ENCODE data around the gene NDST1.
A peak's percentile ranks its signal among the peaks of the same experiment; 100 is the strongest.

NDST1 gene

DNA sequence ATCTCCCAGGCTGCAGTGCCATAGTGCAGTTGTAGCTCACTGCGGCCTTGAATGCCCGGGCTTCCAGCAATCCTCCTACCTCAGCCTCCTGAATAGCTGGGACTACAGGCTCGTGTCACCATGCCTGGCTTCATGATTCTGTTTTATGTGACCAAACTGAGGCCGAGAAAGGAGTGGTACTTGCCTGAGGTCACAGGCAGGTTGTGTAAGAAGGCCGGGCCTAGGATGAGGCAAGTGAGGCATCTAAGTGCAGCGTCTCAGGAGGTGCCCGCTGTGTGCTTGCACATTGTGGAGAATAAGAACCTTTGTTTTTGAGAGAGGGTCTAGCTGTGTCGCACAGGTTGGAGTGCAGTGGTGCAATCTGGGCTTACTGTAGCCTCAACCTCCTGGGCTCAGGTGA lies 2.1 kb upstream of the NDST1 start:
- H3K27me3 ChIP-seq (ENCODE audit: control insufficient read depth in 5 of 5, insufficient read depth in 4 of 5, low read length in 5 of 5), result no peaks in the 10 kb centered on the region
- peaks cover 20 to 97% (median 94%) of the 10 kb centered on the region in 5 donors for H3K4me1 ChIP-seq (ENCODE audit: control insufficient read depth in 5 of 5, insufficient read depth in 5 of 5, low read length in 5 of 5)
- H3K27ac ChIP-seq (ENCODE audit: low read depth, low read length), result no peak overlapping the region
- H3K36me3 ChIP-seq (ENCODE audit: control insufficient read depth in 5 of 5, insufficient read depth in 5 of 5, low read length in 5 of 5), result peaks cover 0 to 5% (median 0%) of the 10 kb centered on the region in 5 donors
- H3K9ac ChIP-seq (ENCODE audit: low read length in 5 of 5), result peak overlapping the region in 1 of 5 donors; percentile 10
- no peak overlapping the region for H3K4me3 ChIP-seq (ENCODE audit: low read depth in 1 of 5, low read length in 5 of 5)
- H3K9me3 ChIP-seq (ENCODE audit: control insufficient read depth in 5 of 5, low read length in 5 of 5), result no peaks in the 10 kb centered on the region

DNA sequence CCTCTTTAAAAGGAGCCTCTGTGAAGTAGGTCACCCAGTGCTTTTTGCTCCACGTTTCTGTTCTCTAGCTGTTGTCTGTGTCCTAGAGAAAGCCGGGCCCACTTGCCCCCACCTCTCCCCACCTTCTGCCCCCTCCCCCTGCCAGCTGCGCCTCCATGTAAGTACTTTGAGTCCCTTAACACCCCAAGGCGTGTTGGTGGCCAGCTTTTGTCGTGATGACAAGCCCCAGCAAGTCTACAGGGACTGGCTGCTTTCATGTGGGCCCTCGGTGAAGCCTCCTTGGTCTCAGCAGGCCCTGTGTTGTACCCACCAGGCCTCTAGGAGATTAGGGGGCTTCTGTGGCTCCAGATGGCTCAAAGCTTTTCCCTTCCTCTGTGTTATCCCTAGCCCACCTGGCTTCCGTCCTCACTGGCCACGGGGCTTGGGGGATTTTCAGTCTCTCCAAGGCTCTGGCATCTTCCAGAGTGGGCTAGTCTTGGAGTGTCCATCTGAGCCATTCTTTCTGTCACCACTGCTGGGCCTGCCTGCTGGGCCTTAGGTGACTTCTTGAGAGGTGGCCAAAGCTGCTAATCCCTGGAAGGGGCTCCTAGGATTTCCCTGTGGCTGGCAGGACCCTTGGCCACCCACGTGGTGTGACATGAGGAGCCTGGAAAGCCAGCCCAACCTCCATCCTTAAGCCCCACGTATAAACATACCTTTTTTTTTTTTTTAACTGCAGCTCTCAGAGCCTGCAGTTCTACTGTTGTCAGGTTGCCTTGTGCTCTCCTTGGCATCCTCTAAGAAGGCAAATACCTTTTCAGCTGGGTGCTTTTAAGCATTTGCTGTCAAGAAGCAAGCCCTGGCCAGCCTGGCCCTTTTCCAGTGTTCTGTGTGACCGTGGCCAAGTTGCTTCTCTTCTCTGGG lies 1.1 kb upstream of the NDST1 start:
- Histone ChIP-seq H3K27ac (ENCODE audit: low read depth, low read length) (peak overlapping the region; percentile 72), H3K9ac (ENCODE audit: low read length in 5 of 5) (peak overlapping the region in 3 of 5 donors; percentile 20 to 54 (median 54)), H3K4me3 (ENCODE audit: low read depth in 1 of 5, low read length in 5 of 5) (no peak overlapping the region), H3K4me1 (ENCODE audit: control insufficient read depth in 5 of 5, insufficient read depth in 5 of 5, low read length in 5 of 5) (peaks cover 27 to 97% (median 94%) of the 10 kb centered on the region in 5 donors), H3K27me3 (ENCODE audit: control insufficient read depth in 5 of 5, insufficient read depth in 4 of 5, low read length in 5 of 5) (no peaks in the 10 kb centered on the region), H3K9me3 (ENCODE audit: control insufficient read depth in 5 of 5, low read length in 5 of 5) (no peaks in the 10 kb centered on the region), H3K36me3 (ENCODE audit: control insufficient read depth in 5 of 5, insufficient read depth in 5 of 5, low read length in 5 of 5) (no peaks in the 10 kb centered on the region)

DNA sequence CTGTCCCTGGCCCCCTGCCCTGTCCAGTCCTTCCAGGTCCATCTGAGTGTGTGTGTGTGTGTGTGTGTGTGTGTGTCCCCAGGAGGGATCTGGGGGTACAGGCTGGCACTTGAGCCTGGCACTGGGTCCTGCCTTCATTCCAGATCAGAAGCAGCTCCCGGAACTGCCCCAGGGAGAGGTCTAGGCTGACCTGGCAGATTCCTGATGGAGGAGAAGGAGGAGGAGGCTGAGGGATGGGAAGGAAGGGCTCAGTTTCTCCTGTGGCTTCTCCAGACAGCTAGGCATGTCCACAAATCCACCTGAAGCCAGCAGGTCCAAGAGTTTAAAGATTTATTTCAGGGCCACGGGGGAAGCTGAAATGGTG lies 328 bp downstream of the NDST1 start:
- Histone ChIP-seq H3K4me3 (ENCODE audit: low read depth in 1 of 5, low read length in 5 of 5) (peak overlapping the region in 1 of 5 donors; percentile 5), H3K9me3 (ENCODE audit: control insufficient read depth in 5 of 5, low read length in 5 of 5) (no peaks in the 10 kb centered on the region), H3K9ac (ENCODE audit: low read length in 5 of 5) (peak overlapping the region in 4 of 5 donors; percentile 15 to 58 (median 28))

DNA sequence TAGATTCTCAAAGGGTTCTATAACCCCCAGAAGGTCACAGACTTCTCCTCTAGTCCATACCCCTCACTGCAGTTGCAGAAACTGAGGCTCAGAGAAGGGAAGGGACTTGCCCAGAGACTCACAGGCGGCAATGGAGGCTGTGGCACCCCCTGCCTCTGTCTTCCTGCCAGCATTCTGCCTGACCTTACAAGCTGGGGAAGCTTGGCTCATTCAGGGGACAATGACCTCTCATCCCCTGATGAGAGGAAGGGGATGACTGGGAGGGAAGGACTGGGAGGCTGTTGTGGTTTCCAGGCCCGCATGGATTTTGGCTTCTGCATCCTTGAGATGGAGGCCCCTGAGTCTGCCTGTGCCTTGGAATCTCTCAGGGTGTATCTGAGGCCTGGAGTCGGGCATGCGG lies 897 bp downstream of the NDST1 start:
- H3K9me3 ChIP-seq (ENCODE audit: control insufficient read depth in 5 of 5, low read length in 5 of 5), result no peaks in the 10 kb centered on the region
- H3K27me3 ChIP-seq (ENCODE audit: control insufficient read depth in 5 of 5, insufficient read depth in 4 of 5, low read length in 5 of 5), result no peaks in the 10 kb centered on the region
- H3K9ac ChIP-seq (ENCODE audit: low read length in 5 of 5), result no peak overlapping the region
- no peak overlapping the region for H3K4me3 ChIP-seq (ENCODE audit: low read depth in 1 of 5, low read length in 5 of 5)
- H3K27ac ChIP-seq (ENCODE audit: low read depth, low read length), result peak overlapping the region; percentile 72
- H3K36me3 ChIP-seq (ENCODE audit: control insufficient read depth in 5 of 5, insufficient read depth in 5 of 5, low read length in 5 of 5), result no peaks in the 10 kb centered on the region
- H3K4me1 ChIP-seq (ENCODE audit: control insufficient read depth in 5 of 5, insufficient read depth in 5 of 5, low read length in 5 of 5), result peaks cover 32 to 98% (median 86%) of the 10 kb centered on the region in 5 donors

More for the DNA sequence above, 328 bp downstream of the NDST1 start:
- H3K4me1 ChIP-seq (ENCODE audit: control insufficient read depth in 5 of 5, insufficient read depth in 5 of 5, low read length in 5 of 5), result peaks cover 34 to 98% (median 91%) of the 10 kb centered on the region in 5 donors
- H3K36me3 ChIP-seq (ENCODE audit: control insufficient read depth in 5 of 5, insufficient read depth in 5 of 5, low read length in 5 of 5), result no peaks in the 10 kb centered on the region
- no peaks in the 10 kb centered on the region for H3K27me3 ChIP-seq (ENCODE audit: control insufficient read depth in 5 of 5, insufficient read depth in 4 of 5, low read length in 5 of 5)
- H3K27ac ChIP-seq (ENCODE audit: low read depth, low read length), result peak overlapping the region; percentile 72

DNA sequence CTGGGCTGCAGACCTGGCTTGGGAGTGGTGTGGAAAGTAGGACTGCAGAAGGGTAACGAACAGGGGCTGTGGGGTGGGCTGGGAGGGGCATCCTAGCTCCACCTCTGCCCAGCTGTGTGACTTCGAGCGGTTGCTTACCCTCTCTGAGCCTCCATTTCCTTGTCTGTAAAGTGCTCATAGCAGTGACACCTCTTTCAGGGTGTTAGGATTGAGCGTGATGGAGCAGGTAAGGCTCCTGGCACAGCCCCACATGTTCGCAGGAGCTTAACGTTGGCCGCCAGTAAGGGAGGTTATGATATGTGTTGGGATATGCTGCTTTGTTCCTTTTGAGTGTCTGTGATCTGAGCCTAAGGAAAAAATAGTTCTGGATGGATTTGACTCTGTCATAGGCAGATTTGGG lies 2.1 kb downstream of the NDST1 start:
- Histone ChIP-seq H3K27ac (ENCODE audit: low read depth, low read length) (peak overlapping the region; percentile 90), H3K27me3 (ENCODE audit: control insufficient read depth in 5 of 5, insufficient read depth in 4 of 5, low read length in 5 of 5) (no peaks in the 10 kb centered on the region), H3K36me3 (ENCODE audit: control insufficient read depth in 5 of 5, insufficient read depth in 5 of 5, low read length in 5 of 5) (no peaks in the 10 kb centered on the region), H3K9ac (ENCODE audit: low read length in 5 of 5) (no peak overlapping the region), H3K9me3 (ENCODE audit: control insufficient read depth in 5 of 5, low read length in 5 of 5) (no peaks in the 10 kb centered on the region), H3K4me1 (ENCODE audit: control insufficient read depth in 5 of 5, insufficient read depth in 5 of 5, low read length in 5 of 5) (peaks cover 28 to 95% (median 76%) of the 10 kb centered on the region in 5 donors), H3K4me3 (ENCODE audit: low read depth in 1 of 5, low read length in 5 of 5) (no peak overlapping the region)

DNA sequence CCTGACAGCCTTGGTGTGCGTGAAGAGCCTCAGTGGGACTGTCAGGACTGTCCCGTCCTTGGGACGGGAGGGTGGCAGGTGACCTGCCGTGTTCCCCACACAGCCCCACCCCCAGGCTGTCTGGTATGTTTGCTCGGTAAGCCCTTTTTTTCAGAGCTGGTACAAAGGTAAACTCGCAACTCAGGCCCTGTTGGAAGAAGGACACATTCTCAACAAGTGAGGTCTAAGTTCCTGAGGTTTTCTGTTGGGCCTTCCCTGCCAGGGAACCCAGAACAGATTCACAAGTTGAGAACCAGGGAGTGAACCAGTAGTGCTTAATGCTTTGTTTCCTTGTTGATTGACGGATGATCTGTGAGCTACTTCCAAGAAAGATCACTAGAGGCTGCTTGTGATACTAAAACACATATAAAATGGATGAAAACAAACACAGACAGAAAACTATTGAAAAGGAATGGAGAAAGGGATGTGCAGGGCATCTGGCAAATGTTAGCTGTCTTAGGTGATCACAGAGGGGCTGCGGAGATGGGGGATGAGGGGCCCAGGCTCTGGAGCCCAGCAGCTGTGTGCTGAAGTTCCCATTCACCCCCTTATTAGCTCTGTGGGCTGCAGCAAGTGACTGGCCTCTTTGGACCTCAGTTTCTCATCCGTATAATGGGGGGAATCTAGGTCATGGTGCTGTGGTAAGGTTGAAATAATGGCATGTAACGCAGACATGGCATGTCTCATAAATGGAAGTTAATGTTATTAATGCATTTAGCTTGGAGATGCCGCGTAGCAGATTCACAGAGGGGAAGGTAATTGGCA lies 2.7 kb downstream of the NDST1 start:
- peaks cover 32 to 95% (median 76%) of the 10 kb centered on the region in 5 donors for H3K4me1 ChIP-seq (ENCODE audit: control insufficient read depth in 5 of 5, insufficient read depth in 5 of 5, low read length in 5 of 5)
- no peaks in the 10 kb centered on the region for H3K27me3 ChIP-seq (ENCODE audit: control insufficient read depth in 5 of 5, insufficient read depth in 4 of 5, low read length in 5 of 5)
- peak overlapping the region in 3 of 5 donors; percentile 14 to 31 (median 21) for H3K9ac ChIP-seq (ENCODE audit: low read length in 5 of 5)
- peak overlapping the region; percentile 90 for H3K27ac ChIP-seq (ENCODE audit: low read depth, low read length)
- no peaks in the 10 kb centered on the region for H3K36me3 ChIP-seq (ENCODE audit: control insufficient read depth in 5 of 5, insufficient read depth in 5 of 5, low read length in 5 of 5)
- H3K4me3 ChIP-seq (ENCODE audit: low read depth in 1 of 5, low read length in 5 of 5), result no peak overlapping the region
- H3K9me3 ChIP-seq (ENCODE audit: control insufficient read depth in 5 of 5, low read length in 5 of 5), result no peaks in the 10 kb centered on the region

DNA sequence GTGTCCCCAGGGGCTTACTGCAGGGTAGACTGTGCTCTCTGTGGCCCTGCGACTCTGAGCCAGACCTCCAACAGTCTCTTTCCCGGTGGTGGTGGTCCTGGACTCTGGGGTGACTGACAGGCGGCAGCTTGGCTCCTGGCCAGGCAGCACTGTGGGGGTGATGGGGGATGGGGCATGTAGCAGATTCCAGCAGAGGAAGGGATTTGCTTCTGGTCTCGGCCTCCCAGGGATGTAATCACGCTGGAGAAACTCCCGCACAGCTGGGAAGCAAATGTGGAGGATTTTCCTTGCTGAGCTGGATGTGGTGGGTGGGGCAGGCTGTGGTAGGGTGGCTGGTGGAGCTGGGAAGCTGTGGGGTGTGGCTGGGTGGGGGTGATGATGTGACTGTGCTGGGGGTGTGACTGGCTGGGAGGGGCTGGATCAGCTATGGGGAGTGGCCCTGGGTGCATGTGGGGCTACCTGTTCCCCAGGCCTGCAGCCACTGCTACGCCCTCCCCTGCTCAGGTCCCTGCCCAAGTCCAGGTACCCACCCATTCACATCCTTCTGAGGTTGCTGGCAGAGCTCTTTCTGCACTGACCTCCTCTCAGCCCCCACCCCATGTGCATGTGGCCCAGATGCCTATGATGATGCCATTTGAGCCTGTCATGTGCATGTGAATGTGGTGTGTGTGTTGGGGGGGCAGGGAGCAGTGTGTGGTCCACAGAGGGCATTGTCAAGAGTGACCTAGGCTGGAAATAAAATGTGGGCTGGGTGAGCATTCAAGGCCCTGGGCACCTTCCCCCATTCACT lies 3.8 kb downstream of the NDST1 start:
- peak overlapping the region; percentile 90 for H3K27ac ChIP-seq (ENCODE audit: low read depth, low read length)
- H3K36me3 ChIP-seq (ENCODE audit: control insufficient read depth in 5 of 5, insufficient read depth in 5 of 5, low read length in 5 of 5), result no peaks in the 10 kb centered on the region
- no peaks in the 10 kb centered on the region for H3K27me3 ChIP-seq (ENCODE audit: control insufficient read depth in 5 of 5, insufficient read depth in 4 of 5, low read length in 5 of 5)
- H3K4me3 ChIP-seq (ENCODE audit: low read depth in 1 of 5, low read length in 5 of 5), result no peak overlapping the region
- peaks cover 34 to 93% (median 75%) of the 10 kb centered on the region in 5 donors for H3K4me1 ChIP-seq (ENCODE audit: control insufficient read depth in 5 of 5, insufficient read depth in 5 of 5, low read length in 5 of 5)
- no peaks in the 10 kb centered on the region for H3K9me3 ChIP-seq (ENCODE audit: control insufficient read depth in 5 of 5, low read length in 5 of 5)
- H3K9ac ChIP-seq (ENCODE audit: low read length in 5 of 5), result peak overlapping the region in 1 of 5 donors; percentile 14

DNA sequence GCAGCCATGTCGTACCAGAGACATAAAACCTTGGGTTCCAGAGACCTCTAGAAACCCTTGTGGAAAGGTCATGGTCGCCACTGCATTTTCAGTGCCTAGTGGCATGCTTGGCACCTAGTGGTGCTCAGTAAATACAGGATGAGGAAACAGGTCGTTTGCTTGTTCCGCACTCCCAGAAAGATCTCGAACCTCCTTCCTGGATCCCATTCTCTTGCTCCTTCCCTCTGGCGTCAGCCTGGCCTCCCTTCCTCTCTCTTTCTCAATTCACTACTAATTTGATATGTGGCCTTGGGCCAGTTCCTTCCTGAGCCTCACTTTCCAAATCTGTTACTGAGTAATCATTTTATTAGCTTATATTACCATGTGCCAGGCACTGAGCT lies 4.4 kb downstream of the NDST1 start:
- H3K36me3 ChIP-seq (ENCODE audit: control insufficient read depth in 5 of 5, insufficient read depth in 5 of 5, low read length in 5 of 5), result no peaks in the 10 kb centered on the region
- peak overlapping the region in 1 of 5 donors; percentile 23 for H3K9ac ChIP-seq (ENCODE audit: low read length in 5 of 5)
- no peaks in the 10 kb centered on the region for H3K9me3 ChIP-seq (ENCODE audit: control insufficient read depth in 5 of 5, low read length in 5 of 5)
- peaks cover 36 to 93% (median 75%) of the 10 kb centered on the region in 5 donors for H3K4me1 ChIP-seq (ENCODE audit: control insufficient read depth in 5 of 5, insufficient read depth in 5 of 5, low read length in 5 of 5)
- H3K27me3 ChIP-seq (ENCODE audit: control insufficient read depth in 5 of 5, insufficient read depth in 4 of 5, low read length in 5 of 5), result no peaks in the 10 kb centered on the region
- no peak overlapping the region for H3K4me3 ChIP-seq (ENCODE audit: low read depth in 1 of 5, low read length in 5 of 5)
- peak overlapping the region; percentile 90 for H3K27ac ChIP-seq (ENCODE audit: low read depth, low read length)

DNA sequence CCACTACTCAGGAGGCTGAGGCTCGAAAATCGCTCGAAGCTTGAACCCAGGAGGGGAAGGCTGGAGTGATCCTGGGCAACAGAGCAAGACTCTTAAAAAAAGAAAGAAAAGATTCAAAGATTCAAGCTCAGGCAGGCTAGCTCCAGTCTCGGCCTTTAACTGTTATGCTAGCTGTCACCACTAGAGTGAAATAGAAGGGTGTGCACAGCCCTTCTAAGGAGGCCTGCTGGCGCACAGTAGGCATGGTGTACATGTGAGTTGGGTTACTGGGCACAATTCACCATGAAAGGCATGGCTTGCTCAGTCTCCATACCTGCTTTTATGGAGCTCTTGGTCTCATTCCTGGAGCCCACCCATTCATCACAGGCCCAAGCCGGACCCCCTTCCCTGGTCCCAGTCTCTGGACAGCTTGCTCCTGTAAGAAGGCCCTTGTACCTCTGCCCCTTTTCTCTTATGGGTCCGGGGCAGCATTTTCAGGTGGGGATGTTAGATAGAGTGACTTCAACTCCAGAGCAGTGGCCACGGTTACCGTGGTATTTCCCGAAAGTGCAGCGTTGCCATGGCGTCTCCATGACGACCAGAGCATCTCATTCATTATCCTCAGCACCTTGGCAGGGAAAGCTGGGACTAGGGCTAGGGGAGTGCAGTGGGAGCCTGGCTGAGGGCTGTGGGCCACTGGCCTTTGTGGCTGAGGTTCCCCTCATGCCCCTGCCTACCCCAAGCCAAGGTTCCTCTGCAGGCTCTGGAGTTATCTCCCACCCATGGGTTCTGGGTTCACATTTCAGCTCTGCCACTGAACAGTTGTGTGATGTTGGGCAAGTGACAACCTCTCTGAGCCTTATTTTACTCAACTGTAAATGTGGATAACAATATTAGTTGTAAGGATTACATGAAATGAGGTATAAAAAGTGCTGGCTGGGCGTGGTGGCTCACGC lies 5.7 kb downstream of the NDST1 start:
- H3K4me1 ChIP-seq (ENCODE audit: control insufficient read depth in 5 of 5, insufficient read depth in 5 of 5, low read length in 5 of 5), result peaks cover 36 to 92% (median 72%) of the 10 kb centered on the region in 5 donors
- H3K9ac ChIP-seq (ENCODE audit: low read length in 5 of 5), result no peak overlapping the region
- no peak overlapping the region for H3K4me3 ChIP-seq (ENCODE audit: low read depth in 1 of 5, low read length in 5 of 5)
- H3K27me3 ChIP-seq (ENCODE audit: control insufficient read depth in 5 of 5, insufficient read depth in 4 of 5, low read length in 5 of 5), result no peaks in the 10 kb centered on the region
- H3K9me3 ChIP-seq (ENCODE audit: control insufficient read depth in 5 of 5, low read length in 5 of 5), result no peaks in the 10 kb centered on the region
- H3K36me3 ChIP-seq (ENCODE audit: control insufficient read depth in 5 of 5, insufficient read depth in 5 of 5, low read length in 5 of 5), result no peaks in the 10 kb centered on the region
- peak overlapping the region; percentile 90 for H3K27ac ChIP-seq (ENCODE audit: low read depth, low read length)

Data from subcutaneous abdominal adipose tissue (tissue), 5 donors.